Measurements from ENCODE around the gene CDC73. TPM values are rescaled to one million over a fixed set of nuclear protein-coding genes. Genes with fewer than 3 reads are reported as not detected.
A peak's percentile ranks its signal among the peaks of the same experiment; 100 is the strongest.

CDC73 gene
- total and polyA plus RNA-seq, 9 of the 15 experiments (the other 6 are each of a cell fraction or from before 2014, with no cell fraction given) = 19.0 to 61.7 (median 30.1) TPM

DNA sequence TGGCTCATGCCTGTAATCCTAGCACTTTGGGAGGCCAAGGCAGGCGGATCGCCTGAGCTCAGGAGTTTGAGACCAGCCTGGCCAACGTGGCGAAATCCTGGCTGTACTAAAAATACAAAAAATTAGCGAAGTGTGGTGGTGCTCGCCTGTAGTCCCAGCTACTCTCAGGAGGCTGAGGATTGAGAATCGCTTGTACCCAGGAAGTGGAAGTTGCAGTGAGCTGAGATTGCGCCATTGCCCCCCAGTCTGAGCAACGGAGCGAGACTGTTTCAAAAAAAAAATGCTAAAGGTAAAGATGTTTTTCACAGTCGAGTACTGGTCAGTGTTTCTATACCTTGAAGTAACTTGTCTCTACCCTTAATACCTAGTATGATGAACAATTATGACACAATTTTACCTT lies 27.7 kb upstream of the CDC73 start:
- CTCF ChIA-PET (ENCODE audit: low intra/inter-chr PET ratio) = no interaction called here
- TF ChIP-seq MIER1 (IDR thresholded peaks at IDR 0.05; ENCODE audit: low read depth) = no peak
- TF ChIP-seq CEBPB (tag; IDR thresholded peaks at IDR 0.05) = peak; percentile 68
- H3K4me2 ChIP-seq (ENCODE audit: insufficient read depth, low read length) = no peak overlapping the region
- intact Hi-C loops (cut with micrococcal nuclease) = no loop called here
- peaks cover 86% of the 10 kb centered on the region for H3K36me3 ChIP-seq (ENCODE audit: control insufficient read depth, insufficient read depth, low read length)
- no peaks in the 10 kb centered on the region for H3K9me1 ChIP-seq (ENCODE audit: control insufficient read depth, insufficient read depth, low read length)
- H3K27ac ChIP-seq (ENCODE audit: extremely low read depth, low read depth, low read length) = no peak overlapping the region
- H3K4me1 ChIP-seq (replicated peaks in 1 of 2; ENCODE audit: control insufficient read depth in 2 of 2, insufficient read depth in 2 of 2, low read length in 2 of 2) = no peaks in the 10 kb centered on the region
- H3K27me3 ChIP-seq (ENCODE audit: control insufficient read depth in 2 of 2, insufficient read depth in 2 of 2, low read length in 2 of 2) = no peaks in the 10 kb centered on the region
- ATAC-seq (peak; percentile 7; the same call in 2 of the 3 replicates), DNase-seq (ENCODE audit: extremely low read depth in 1 of 4, low spot score in 3 of 4) (no peak), FAIRE-seq (peak; percentile 23)
- H4K20me1 ChIP-seq (replicated peaks; ENCODE audit: control insufficient read depth, insufficient read depth, low read length) = no peaks in the 10 kb centered on the region
- WGBS (ENCODE audit: insufficient coverage, low coverage, missing lambda C conversion rate) = 89% methylated on average over 11 of the region's 11 CpGs
- BruUV-seq (replicated peaks) = no TSS peak
- H3K9me3 ChIP-seq (replicated peaks; ENCODE audit: control insufficient read depth, insufficient read depth, low read depth, low read length) = no peaks in the 10 kb centered on the region
- H3K4me3 ChIP-seq = no peak overlapping the region
- no peaks in the 10 kb centered on the region for H3K79me2 ChIP-seq (ENCODE audit: control insufficient read depth, insufficient read depth, low read length)
- in situ Hi-C loops (cut with MboI) = no loop called here
- no peak overlapping the region for H3K9ac ChIP-seq (ENCODE audit: insufficient read depth in 1 of 2, low read depth in 2 of 2, low read length in 2 of 2)
- H2AFZ ChIP-seq (ENCODE audit: low read depth, low read length) = no peak overlapping the region
- POLR2A ChIA-PET = interaction anchor here (0.9 to 3.9 kb wide), 5 partner anchors 10 to 35 kb away, joined by 3 to 29 read pairs (median 3); partner anchors contain the start of genes RO60 and UCHL5

DNA sequence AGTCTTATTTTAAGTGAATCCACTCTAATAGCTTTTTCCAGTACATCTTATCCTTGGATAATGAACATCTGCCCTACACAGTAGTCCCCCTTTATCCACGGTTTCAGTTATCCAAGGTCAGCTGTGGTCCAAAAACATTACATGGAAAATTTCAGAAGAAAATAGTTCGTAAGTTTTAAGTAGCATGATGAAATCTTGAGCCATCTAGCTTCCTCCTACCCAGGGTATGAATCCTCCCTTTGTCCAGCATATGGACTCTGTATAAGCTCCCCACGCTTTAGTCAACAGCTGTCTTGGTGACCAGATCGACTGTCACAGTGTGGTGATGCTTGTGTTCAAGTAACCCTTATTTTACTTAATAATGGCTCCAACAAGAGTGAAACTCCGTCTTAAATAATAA lies 19.2 kb upstream of the CDC73 start:
- no peak overlapping the region for H2AFZ ChIP-seq (ENCODE audit: low read depth, low read length)
- no TSS peak for BruUV-seq (replicated peaks)
- H3K9me1 ChIP-seq (ENCODE audit: control insufficient read depth, insufficient read depth, low read length) = no peaks in the 10 kb centered on the region
- H3K9ac ChIP-seq (ENCODE audit: insufficient read depth in 1 of 2, low read depth in 2 of 2, low read length in 2 of 2) = no peak overlapping the region
- no peak for ATAC-seq
- H3K36me3 ChIP-seq (ENCODE audit: control insufficient read depth, insufficient read depth, low read length) = peaks cover 47% of the 10 kb centered on the region
- POLR2A ChIA-PET = interaction anchor here (2.2 to 4.9 kb wide), 2 partner anchors 9 to 44 kb away, joined by 26 to 29 read pairs; partner anchors contain the start of genes RO60 and UCHL5
- peaks cover 40% of the 10 kb centered on the region for H3K79me2 ChIP-seq (ENCODE audit: control insufficient read depth, insufficient read depth, low read length)
- no peak overlapping the region for H3K4me2 ChIP-seq (ENCODE audit: insufficient read depth, low read length)
- no peaks in the 10 kb centered on the region for H3K27me3 ChIP-seq (ENCODE audit: control insufficient read depth in 2 of 2, insufficient read depth in 2 of 2, low read length in 2 of 2)
- no peak overlapping the region for H3K4me3 ChIP-seq
- peaks cover 10 to 18% of the 10 kb centered on the region in 2 experiments; a peak in 4 of 5 replicates for H3K4me1 ChIP-seq (replicated peaks in 1 of 2; ENCODE audit: control insufficient read depth in 2 of 2, insufficient read depth in 2 of 2, low read length in 2 of 2)
- DNase-seq (ENCODE audit: extremely low read depth in 1 of 4, low spot score in 3 of 4) = no peak
- 73% methylated on average over 5 of the region's 5 CpGs for WGBS (ENCODE audit: insufficient coverage, low coverage, missing lambda C conversion rate)
- no peaks in the 10 kb centered on the region for H4K20me1 ChIP-seq (replicated peaks; ENCODE audit: control insufficient read depth, insufficient read depth, low read length)
- no peaks in the 10 kb centered on the region for H3K9me3 ChIP-seq (replicated peaks; ENCODE audit: control insufficient read depth, insufficient read depth, low read depth, low read length)
- intact Hi-C loops (cut with micrococcal nuclease) (no loop called here), in situ Hi-C loops (cut with MboI) (no loop called here)
- no peak overlapping the region; the same call in 2 of the 3 replicates for H3K27ac ChIP-seq (ENCODE audit: extremely low read depth, low read depth, low read length)
- CTCF ChIA-PET (ENCODE audit: low intra/inter-chr PET ratio) = no interaction called here
- FAIRE-seq = no peak
- no peak for TF ChIP-seq EP400 (IDR thresholded peaks at IDR 0.05)
- TF ChIP-seq PRPF4 (IDR thresholded peaks at IDR 0.05; ENCODE audit: insufficient read depth, low read depth, low read length, poor library complexity, severe bottlenecking) = no peak
- TF ChIP-seq ZNF561 (CRISPR knock-in tag; conservative IDR thresholded peaks at IDR 0.05) = no peak
- TF ChIP-seq ZKSCAN8 (CRISPR knock-in tag; IDR thresholded peaks at IDR 0.05) = no peak
- TF ChIP-seq PREB (CRISPR knock-in tag; IDR thresholded peaks at IDR 0.05) = no peak
- TF ChIP-seq POLR2A (conservative IDR thresholded peaks at IDR 0.05) = no peak
- TF ChIP-seq RBM25 (IDR thresholded peaks at IDR 0.05; ENCODE audit: low read depth, low read length, severe bottlenecking) = peak; percentile 18
- no peak for TF ChIP-seq HEY1 (CRISPR knock-in tag; IDR thresholded peaks at IDR 0.05; ENCODE audit: borderline replicate concordance)
- TF ChIP-seq KLF1 (tag; IDR thresholded peaks at IDR 0.05) = no peak
- TF ChIP-seq CEBPG (CRISPR knock-in tag; IDR thresholded peaks at IDR 0.05) = peak; percentile 74
- peak in 1 of 2 experiments; percentile 79; a peak in 2 of 4 replicates for TF ChIP-seq CEBPG (tag; conservative IDR thresholded peaks at IDR 0.05 in 1 of 2, IDR thresholded peaks at IDR 0.05 in 1 of 2)
- TF ChIP-seq, protein P1, sequence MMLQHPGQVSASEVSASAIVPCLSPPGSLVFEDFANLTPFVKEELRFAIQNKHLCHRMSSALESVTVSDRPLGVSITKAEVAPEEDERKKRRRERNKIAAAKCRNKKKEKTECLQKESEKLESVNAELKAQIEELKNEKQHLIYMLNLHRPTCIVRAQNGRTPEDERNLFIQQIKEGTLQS (IDR thresholded peaks at IDR 0.05) = peak; percentile 55
- TF ChIP-seq, protein P1 (CRISPR knock-in tag; conservative IDR thresholded peaks at IDR 0.05) = no peak
- no peak for TF ChIP-seq NFE2L1 (tag; IDR thresholded peaks at IDR 0.05; ENCODE audit: borderline replicate concordance, low read depth)
